Measurements from ENCODE around the gene METTL16. TPM values are rescaled to one million over a fixed set of nuclear protein-coding genes. Genes with fewer than 3 reads are reported as not detected.

The METTL16 gene
- total and polyA plus RNA-seq, 10 donors = 17.1 to 38.2 (median 27.8) TPM

DNA sequence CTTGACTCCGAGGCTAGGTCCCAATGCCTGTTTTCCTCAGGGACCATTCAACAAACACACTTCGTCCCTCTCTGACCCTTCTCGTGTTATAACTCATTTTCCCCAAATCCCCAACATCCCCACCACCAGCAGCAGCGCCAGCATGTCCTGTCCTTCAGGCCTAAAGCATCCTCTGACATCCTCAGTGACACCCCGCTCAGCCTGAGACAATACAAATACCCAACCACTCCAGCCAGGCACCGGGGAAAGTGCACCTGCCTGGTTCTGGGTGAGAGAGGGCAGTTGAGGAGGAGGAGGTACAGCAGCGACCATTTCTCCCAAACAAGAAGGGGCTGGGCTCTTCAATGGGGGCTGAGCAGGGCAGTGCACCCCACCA, 115.5 kb downstream of the METTL16 start:
- peak overlapping the region in 6 of 8 donors; percentile 25 to 99 (median 29) for H3K4me3 ChIP-seq
- H3K27ac ChIP-seq = peak overlapping the region; percentile 88 to 100 (median 98)
- peaks cover 56 to 76% (median 68%) of the 10 kb centered on the region in 6 donors for H3K4me1 ChIP-seq
- DNase-seq = no peak
- intact Hi-C loops (cut with DNase I; ENCODE audit: low total_unique reads) = no loop called here
- TF ChIP-seq POLR2A (IDR thresholded peaks at IDR 0.05) (no peak), POLR2AphosphoS5 (IDR thresholded peaks at IDR 0.05) (no peak)
- TF ChIP-seq, protein P1, sequence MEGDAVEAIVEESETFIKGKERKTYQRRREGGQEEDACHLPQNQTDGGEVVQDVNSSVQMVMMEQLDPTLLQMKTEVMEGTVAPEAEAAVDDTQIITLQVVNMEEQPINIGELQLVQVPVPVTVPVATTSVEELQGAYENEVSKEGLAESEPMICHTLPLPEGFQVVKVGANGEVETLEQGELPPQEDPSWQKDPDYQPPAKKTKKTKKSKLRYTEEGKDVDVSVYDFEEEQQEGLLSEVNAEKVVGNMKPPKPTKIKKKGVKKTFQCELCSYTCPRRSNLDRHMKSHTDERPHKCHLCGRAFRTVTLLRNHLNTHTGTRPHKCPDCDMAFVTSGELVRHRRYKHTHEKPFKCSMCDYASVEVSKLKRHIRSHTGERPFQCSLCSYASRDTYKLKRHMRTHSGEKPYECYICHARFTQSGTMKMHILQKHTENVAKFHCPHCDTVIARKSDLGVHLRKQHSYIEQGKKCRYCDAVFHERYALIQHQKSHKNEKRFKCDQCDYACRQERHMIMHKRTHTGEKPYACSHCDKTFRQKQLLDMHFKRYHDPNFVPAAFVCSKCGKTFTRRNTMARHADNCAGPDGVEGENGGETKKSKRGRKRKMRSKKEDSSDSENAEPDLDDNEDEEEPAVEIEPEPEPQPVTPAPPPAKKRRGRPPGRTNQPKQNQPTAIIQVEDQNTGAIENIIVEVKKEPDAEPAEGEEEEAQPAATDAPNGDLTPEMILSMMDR (IDR thresholded peaks at IDR 0.05 in 8 of 11, conservative IDR thresholded peaks at IDR 0.05 in 3 of 11) = no peak
- H3K9me3 ChIP-seq = no peaks in the 10 kb centered on the region
- 52 to 66% (median 64%) methylated on average over 7 of the region's 7 CpGs for WGBS, 5 donors
- H3K36me3 ChIP-seq = peaks cover 0 to 11% (median 0%) of the 10 kb centered on the region in 6 donors
- H3K27me3 ChIP-seq (replicated peaks in 1 of 7) = no peaks in the 10 kb centered on the region

DNA sequence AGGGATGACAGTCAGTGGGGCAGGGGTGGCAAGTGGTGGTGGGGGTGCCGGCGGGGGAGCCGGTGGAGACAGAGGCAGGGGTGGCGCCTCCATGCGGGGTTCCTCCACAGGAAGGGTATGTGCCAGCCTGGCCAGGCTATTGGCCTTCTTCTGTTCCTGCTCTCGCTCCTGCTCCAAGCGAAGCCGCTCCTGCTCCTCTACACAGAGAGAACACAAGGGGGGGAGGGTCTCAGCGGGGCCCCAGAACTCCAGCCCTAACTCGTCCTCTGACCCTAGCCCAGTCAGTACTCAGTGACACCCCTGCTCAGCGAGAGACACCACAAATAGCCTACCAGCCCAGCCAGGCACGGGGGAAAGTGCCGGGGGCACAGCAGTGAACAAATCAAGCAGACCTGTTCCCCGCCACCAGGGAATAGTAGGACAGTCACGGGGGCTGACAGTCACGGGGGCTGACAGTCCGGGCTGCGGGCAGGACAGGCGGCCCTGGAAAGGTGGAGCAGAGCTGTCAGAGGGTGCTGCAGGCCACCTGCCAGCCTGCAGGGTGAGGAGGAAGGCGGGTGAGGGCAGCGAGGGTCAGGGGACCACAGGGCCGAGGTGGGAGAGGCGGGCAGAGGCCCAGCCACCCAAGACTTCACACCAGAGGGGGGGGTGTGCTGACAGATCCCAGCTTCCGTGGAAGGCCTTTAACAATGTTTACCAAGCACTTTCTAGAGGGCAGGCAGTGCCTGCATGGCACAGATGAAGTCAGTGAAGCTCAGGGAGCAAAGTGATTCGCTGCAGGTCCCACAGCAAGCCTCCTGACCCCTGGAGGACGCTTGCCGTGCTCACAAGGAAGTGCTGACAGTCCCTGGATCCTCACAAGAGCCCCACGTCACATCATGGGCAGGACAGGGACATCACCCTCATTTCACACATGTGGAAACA, 116.2 kb downstream of the METTL16 start:
- Histone ChIP-seq H3K4me1 (peaks cover 61 to 79% (median 75%) of the 10 kb centered on the region in 6 donors), H3K4me3 (peak overlapping the region in 1 of 8 donors; percentile 99), H3K9me3 (no peaks in the 10 kb centered on the region), H3K27ac (peak overlapping the region; percentile 88 to 100 (median 98)), H3K27me3 (replicated peaks in 1 of 7) (no peaks in the 10 kb centered on the region), H3K36me3 (peaks cover 0 to 11% (median 0%) of the 10 kb centered on the region in 6 donors)
- intact Hi-C loops (cut with DNase I; ENCODE audit: low total_unique reads) = no loop called here
- peak; percentile 84 for DNase-seq
- WGBS, 5 donors = 77 to 85% (median 83%) methylated on average over 28 of the region's 28 CpGs
- TF ChIP-seq POLR2AphosphoS5 (IDR thresholded peaks at IDR 0.05) = peak in 2 of 3 donors; percentile 11 to 52
- no peak for TF ChIP-seq POLR2A (IDR thresholded peaks at IDR 0.05)

DNA sequence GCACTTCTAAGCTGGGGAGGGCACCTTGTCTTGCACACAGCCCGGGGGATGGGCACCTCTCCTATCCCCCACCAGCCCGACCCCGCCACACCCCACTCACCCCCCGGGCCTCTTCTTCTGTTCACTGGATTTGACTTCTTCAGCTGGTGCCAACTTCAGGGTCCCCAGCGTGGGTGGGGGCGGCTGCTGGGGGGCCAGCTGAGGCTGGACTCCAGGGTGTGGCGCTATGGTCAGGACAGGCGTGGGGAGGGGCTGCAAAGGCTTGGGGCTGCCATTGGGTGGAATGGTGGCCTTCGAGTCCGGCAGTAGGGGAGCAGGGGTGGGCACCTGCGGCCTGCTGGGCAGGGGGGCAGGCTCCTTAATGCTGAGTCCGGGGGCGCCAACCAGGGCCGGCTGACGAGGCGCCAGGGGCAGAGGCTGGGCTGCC, 116.9 kb downstream of the METTL16 start:
- H3K27me3 ChIP-seq (replicated peaks in 1 of 7) = no peaks in the 10 kb centered on the region
- H3K27ac ChIP-seq = peak overlapping the region in 7 of 8 donors; percentile 97 to 100 (median 99)
- intact Hi-C loops (cut with DNase I; ENCODE audit: low total_unique reads) = no loop called here
- H3K4me3 ChIP-seq = peak overlapping the region in 1 of 8 donors; percentile 97
- TF ChIP-seq, protein P1 (IDR thresholded peaks at IDR 0.05 in 8 of 11, conservative IDR thresholded peaks at IDR 0.05 in 3 of 11) = no peak
- TF ChIP-seq POLR2AphosphoS5 (IDR thresholded peaks at IDR 0.05) (no peak), POLR2A (IDR thresholded peaks at IDR 0.05) (no peak)
- H3K36me3 ChIP-seq = peaks cover 0 to 16% (median 0%) of the 10 kb centered on the region in 6 donors
- peaks cover 64 to 84% (median 81%) of the 10 kb centered on the region in 6 donors for H3K4me1 ChIP-seq
- DNase-seq = peak; percentile 85
- no peaks in the 10 kb centered on the region for H3K9me3 ChIP-seq
- WGBS, 5 donors = 90 to 94% (median 92%) methylated on average over 13 to 16 of the region's 16 CpGs

DNA sequence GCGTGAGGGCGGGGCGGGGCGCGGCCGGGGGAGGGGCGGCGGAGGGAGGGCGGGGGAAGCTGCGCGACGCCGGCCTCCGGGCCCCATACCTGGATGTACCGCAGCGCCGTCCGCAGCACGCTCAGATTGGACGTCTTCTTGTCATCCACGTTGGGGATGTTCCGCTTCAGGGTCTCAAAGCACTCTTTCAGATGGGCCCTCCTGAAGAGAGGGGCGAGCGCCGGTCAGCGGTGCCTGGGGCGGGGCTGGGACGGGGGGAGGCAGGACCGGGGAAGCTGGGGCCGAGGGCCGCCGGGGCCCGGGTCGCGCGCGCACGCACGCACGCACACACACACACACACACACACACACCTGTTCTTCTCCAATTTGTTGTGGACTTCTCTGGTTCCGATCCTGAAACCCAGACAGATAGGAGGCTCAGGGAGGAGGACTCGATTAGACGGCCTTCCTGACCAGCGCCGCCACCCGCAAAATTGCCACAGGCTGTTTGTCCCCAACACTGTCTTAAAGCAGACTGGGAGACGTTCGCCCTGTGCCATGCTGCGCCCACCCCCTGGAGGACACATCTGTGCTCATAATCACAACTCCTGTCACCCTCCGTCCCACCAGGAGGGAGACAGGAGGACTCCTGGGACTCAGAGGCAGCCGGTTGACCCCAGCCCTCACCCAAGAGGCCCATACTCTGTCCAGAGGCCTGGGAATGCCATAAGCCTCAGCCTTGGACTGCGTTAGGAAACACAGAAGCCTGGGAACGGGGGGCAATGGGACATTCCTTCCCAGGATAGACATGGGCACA, 117.5 kb downstream of the METTL16 start:
- H3K9me3 ChIP-seq = no peaks in the 10 kb centered on the region
- DNase-seq = peak; percentile 89
- peaks cover 0 to 21% (median 0%) of the 10 kb centered on the region in 6 donors for H3K36me3 ChIP-seq
- no peaks in the 10 kb centered on the region for H3K27me3 ChIP-seq (replicated peaks in 1 of 7)
- intact Hi-C loops (cut with DNase I; ENCODE audit: low total_unique reads) = no loop called here
- 6 to 44% (median 22%) methylated on average over 20 to 51 of the region's 53 CpGs for WGBS, 5 donors
- peak overlapping the region; percentile 85 to 100 (median 98) for H3K27ac ChIP-seq
- H3K4me1 ChIP-seq = peaks cover 64 to 87% (median 78%) of the 10 kb centered on the region in 6 donors
- peak overlapping the region; percentile 73 to 98 (median 96) for H3K4me3 ChIP-seq
- TF ChIP-seq, protein P1 (IDR thresholded peaks at IDR 0.05 in 8 of 11, conservative IDR thresholded peaks at IDR 0.05 in 3 of 11) = no peak
- TF ChIP-seq POLR2AphosphoS5 (IDR thresholded peaks at IDR 0.05) = no peak
- no peak for TF ChIP-seq POLR2A (IDR thresholded peaks at IDR 0.05)
